ENCODE results near the gene CHST11.

The CHST11 gene

GRCh38 chr12:104610513-104611235 lies 153.9 kb downstream of the CHST11 start:
- Histone ChIP-seq H3K36me3 (ENCODE audit: control insufficient read depth in 2 of 2, insufficient read depth in 1 of 2, low read length in 2 of 2) (no peaks in the 10 kb centered on the region), H3K4me1 (ENCODE audit: control insufficient read depth, insufficient read depth, low read length) (peaks cover 2% of the 10 kb centered on the region; the same call in 1 of the 2 replicates)

GRCh38 chr12:104611671-104612070 lies 154.9 kb downstream of the CHST11 start:
- Histone ChIP-seq H3K36me3 (ENCODE audit: control insufficient read depth in 2 of 2, insufficient read depth in 1 of 2, low read length in 2 of 2) (no peaks in the 10 kb centered on the region), H3K4me1 (ENCODE audit: control insufficient read depth, insufficient read depth, low read length) (peaks cover 2% of the 10 kb centered on the region; the same call in 1 of the 2 replicates)
- POLR2A ChIA-PET: no interaction called here

More at GRCh38 chr12:104610513-104611235, 153.9 kb downstream of the CHST11 start:
- no peak for TF ChIP-seq ZNF24 (tag by site-specific recombination; IDR thresholded peaks at IDR 0.05)
- no peak for TF ChIP-seq ZNF777 (tag by site-specific recombination; IDR thresholded peaks at IDR 0.05; ENCODE audit: borderline replicate concordance)
- TF ChIP-seq ZIC2 (tag by site-specific recombination; IDR thresholded peaks at IDR 0.05): no peak
- no peak for TF ChIP-seq CTCF (tag by site-specific recombination; IDR thresholded peaks at IDR 0.05)
- TF ChIP-seq REPIN1 (tag by site-specific recombination; IDR thresholded peaks at IDR 0.05; ENCODE audit: low read depth): no peak
- TF ChIP-seq ZBTB20 (tag by site-specific recombination; IDR thresholded peaks at IDR 0.05): peak; percentile 64
- no peaks in the 10 kb centered on the region for H3K9me3 ChIP-seq (ENCODE audit: control insufficient read depth, insufficient read depth, low read depth, low read length)
- CTCF ChIA-PET: interaction anchor here (1.5 kb wide), 1 partner anchor 229 kb away, joined by 6 read pairs; no protein-coding TSS in a partner anchor
- no peak overlapping the region for H3K4me3 ChIP-seq (ENCODE audit: low read depth, low read length)
- H3K27ac ChIP-seq (ENCODE audit: extremely low read depth, low read depth, low read length): no peak overlapping the region
- POLR2A ChIA-PET: no interaction called here

More at GRCh38 chr12:104611671-104612070, 154.9 kb downstream of the CHST11 start:
- CTCF ChIA-PET: no interaction called here
- TF ChIP-seq SP2 (tag by site-specific recombination; IDR thresholded peaks at IDR 0.05): no peak
- TF ChIP-seq ZIC2 (tag by site-specific recombination; IDR thresholded peaks at IDR 0.05): no peak
- peak; percentile 68; the same call in 1 of the 2 replicates for TF ChIP-seq SCRT1 (tag by site-specific recombination; IDR thresholded peaks at IDR 0.05; ENCODE audit: borderline replicate concordance)
- TF ChIP-seq ZNF433 (tag by site-specific recombination; IDR thresholded peaks at IDR 0.05; ENCODE audit: low read depth): no peak
- no peak for TF ChIP-seq ZNF830 (tag by site-specific recombination; IDR thresholded peaks at IDR 0.05; ENCODE audit: low read depth)
- TF ChIP-seq ZNF768 (tag by site-specific recombination; IDR thresholded peaks at IDR 0.05): no peak
- TF ChIP-seq ZFHX2 (tag by site-specific recombination; conservative IDR thresholded peaks at IDR 0.05): no peak
- TF ChIP-seq MZF1 (tag by site-specific recombination; IDR thresholded peaks at IDR 0.05; ENCODE audit: borderline replicate concordance): no peak
- peak; percentile 86 for TF ChIP-seq SCRT2 (tag by site-specific recombination; IDR thresholded peaks at IDR 0.05)
- no peak for TF ChIP-seq ZNF239 (tag by site-specific recombination; IDR thresholded peaks at IDR 0.05)
- TF ChIP-seq PRDM2 (tag by site-specific recombination; IDR thresholded peaks at IDR 0.05; ENCODE audit: borderline replicate concordance): no peak
- TF ChIP-seq ZNF248 (tag by site-specific recombination; IDR thresholded peaks at IDR 0.05): no peak
- H3K9me3 ChIP-seq (ENCODE audit: control insufficient read depth, insufficient read depth, low read depth, low read length): no peaks in the 10 kb centered on the region
- H3K27ac ChIP-seq (ENCODE audit: extremely low read depth, low read depth, low read length): no peak overlapping the region
- no peak overlapping the region for H3K4me3 ChIP-seq (ENCODE audit: low read depth, low read length)

Measured in HEK293 (cell line).